GM19372 (cell line): ENCODE results near the gene NOTCH4.

Experiments
- ATAC-seq: cut with Tn5 transposase; IDR thresholded peaks from one replicate; pipeline ENCODE4 v1.9.1; 2021; ENCODE audit warnings: mild to moderate bottlenecking, low read depth, moderate library complexity; ENCODE audit not compliant: unreplicated experiment

Gene NOTCH4

GRCh38 chr6:32147401-32148132 lies 76.3 kb downstream of the NOTCH4 start:
- ATAC-seq: no peak

GRCh38 chr6:32146687-32147086 lies 77.2 kb downstream of the NOTCH4 start:
- ATAC-seq: no peak

- no peak for ATAC-seq
Measured at GRCh38 chr6:32146287-32146686, 77.6 kb downstream of the NOTCH4 start.
